Mesodermal cell (in vitro differentiated cells): ENCODE data around the gene OR4F15.
"Not testable (repeated sequence)": the region's sequence is repeated elsewhere in the genome, so short reads cannot be mapped to it uniquely, and the experiment has no call there.

Source experiments
- H3K27ac ChIP-seq: 2 replicates; pipeline ENCODE4 v1.7.0; 2013; ENCODE audit warnings: mild to moderate bottlenecking, low read depth, low read length, moderate library complexity; ENCODE audit not compliant: severe bottlenecking
- H3K36me3 ChIP-seq: 2 replicates; pipeline ENCODE4 v1.7.1; 2013; ENCODE audit warnings: mild to moderate bottlenecking, low read length, moderate library complexity; ENCODE audit not compliant: control insufficient read depth, insufficient read depth
- H3K4me1 ChIP-seq: one replicate; pipeline ENCODE4 v1.7.1; 2013; ENCODE audit warnings: mild to moderate bottlenecking, low read length; ENCODE audit not compliant: insufficient read depth, control insufficient read depth, poor library complexity, severe bottlenecking
- H3K4me3 ChIP-seq: 2 replicates; pipeline ENCODE4 v1.7.0; 2013; ENCODE audit warnings: low read length, control low read depth, mild to moderate bottlenecking; ENCODE audit not compliant: insufficient read depth, poor library complexity, severe bottlenecking; ENCODE audit errors: extremely low read depth
- H3K9me3 ChIP-seq: 2 replicates; pipeline ENCODE4 v1.7.1; 2013; ENCODE audit warnings: mild to moderate bottlenecking, low read length, moderate library complexity; ENCODE audit not compliant: control insufficient read depth
- WGBS, 2 experiments: methylation state at CpG; one replicate each; pipeline ENCODE4 v1.1.5; 2013; ENCODE audit warnings: missing lambda C conversion rate in 2 of 2; ENCODE audit not compliant: insufficient coverage in 2 of 2; 5-methylcytosine and 5-hydroxymethylcytosine counted together

Gene OR4F15

GRCh38 chr15:101781928-101782327, 30.1 kb upstream of the OR4F15 start:
- Histone ChIP-seq H3K4me3 (no peak overlapping the region), H3K36me3 (no peaks in the 10 kb centered on the region), H3K9me3 (no peaks in the 10 kb centered on the region), H3K27ac (no peak overlapping the region), H3K4me1 (no peaks in the 10 kb centered on the region)
- WGBS, 2 experiments = 80 to 90% methylated on average over 1 of the region's 9 CpGs

GRCh38 chr15:101784644-101785043, 27.4 kb upstream of the OR4F15 start:
- H3K4me3 ChIP-seq = no peak overlapping the region
- no peaks in the 10 kb centered on the region for H3K36me3 ChIP-seq
- H3K4me1 ChIP-seq = no peaks in the 10 kb centered on the region
- H3K27ac ChIP-seq = no peak overlapping the region
- H3K9me3 ChIP-seq = no peaks in the 10 kb centered on the region
- WGBS, 2 experiments = 38 to 67% methylated on average over 1 of the region's 2 CpGs

DNA sequence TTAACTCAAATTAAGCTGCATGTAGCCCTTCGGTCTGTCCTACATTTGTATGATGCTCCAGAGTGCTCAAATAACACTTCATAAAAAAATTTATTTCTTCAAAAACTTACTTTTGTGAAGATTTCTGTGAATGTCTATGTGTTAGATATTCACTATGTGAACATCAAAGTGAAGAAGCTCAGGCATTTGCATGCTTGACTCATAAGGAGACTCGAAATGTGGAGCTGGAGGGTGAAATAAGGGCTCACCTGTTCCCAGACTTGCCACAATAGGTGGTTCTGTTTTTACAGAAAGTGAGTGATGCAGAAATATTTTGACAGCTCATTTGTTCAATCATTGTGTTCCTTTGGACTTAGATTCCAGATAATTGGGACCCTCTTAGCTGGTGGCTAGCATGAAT, 25.6 kb upstream of the OR4F15 start:
- H3K36me3 ChIP-seq, H3K4me1 ChIP-seq, H3K4me3 ChIP-seq, H3K9me3 ChIP-seq, H3K27ac ChIP-seq: not testable (repeated sequence)
- 86 to 100% methylated on average over 1 to 2 of the region's 2 CpGs for WGBS, 2 experiments

DNA sequence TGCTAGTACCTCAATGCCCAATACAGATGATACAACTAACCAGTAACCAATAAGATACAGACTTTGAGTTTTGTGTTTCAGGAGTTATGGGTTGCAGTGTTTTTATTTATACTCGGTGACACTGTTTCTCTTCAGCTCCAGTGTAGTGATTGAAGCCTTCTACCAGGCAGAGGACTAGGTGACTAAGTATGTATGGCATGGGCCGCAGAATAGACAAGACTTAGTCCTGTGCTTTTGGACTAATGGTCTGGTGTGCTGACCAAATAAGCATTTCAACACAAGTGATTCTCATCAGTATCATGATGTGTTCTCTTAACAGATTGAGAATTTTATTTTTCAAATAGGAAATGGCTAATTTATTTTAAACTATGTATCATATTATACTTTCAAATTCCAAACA, 24.0 kb upstream of the OR4F15 start:
- not testable (repeated sequence) for H3K9me3 ChIP-seq, H3K27ac ChIP-seq
- WGBS, 2 experiments = no CpG with 5 or more reads among the region's 2 CpGs

DNA sequence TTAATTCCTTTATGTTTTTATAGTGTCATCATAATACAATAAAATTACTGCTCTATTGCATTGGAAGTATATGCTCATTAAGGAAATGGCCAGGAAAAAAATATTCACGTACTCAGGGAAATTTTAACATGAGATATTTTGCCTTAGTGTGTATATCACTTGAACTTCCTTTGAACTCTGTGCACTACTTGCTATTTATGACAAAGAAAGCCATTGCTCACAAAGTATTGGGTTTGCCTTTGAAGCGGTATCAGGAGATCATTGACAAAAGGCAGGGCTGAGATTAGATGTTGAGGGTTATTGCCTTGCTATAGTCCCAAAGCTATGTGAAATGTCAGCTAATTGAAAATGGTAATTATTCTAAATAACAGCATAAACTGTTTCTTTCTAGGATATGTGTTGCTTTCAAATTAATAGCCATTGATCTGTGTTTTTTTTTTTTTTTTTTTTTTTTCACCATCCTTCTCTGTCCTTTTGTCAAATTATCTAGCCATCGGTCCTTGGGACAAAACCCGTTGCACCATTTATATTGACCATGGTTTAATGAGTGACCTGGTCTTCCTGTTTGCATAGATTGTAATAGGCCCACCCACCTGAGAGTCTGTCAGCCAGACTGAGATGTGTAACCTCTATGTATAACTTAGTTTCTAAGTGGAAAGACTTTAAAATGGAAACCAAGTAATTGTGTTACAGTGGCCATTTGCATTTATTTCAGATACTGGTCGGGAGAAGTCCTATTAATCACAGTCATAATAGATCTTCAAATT, 23.3 kb upstream of the OR4F15 start:
- H3K9me3 ChIP-seq, H3K36me3 ChIP-seq, H3K4me3 ChIP-seq, H3K4me1 ChIP-seq, H3K27ac ChIP-seq: not testable (repeated sequence)
- no CpG with 5 or more reads among the region's 5 CpGs for WGBS, 2 experiments

More for the DNA sequence above, 24.0 kb upstream of the OR4F15 start:
- H3K36me3 ChIP-seq, H3K4me1 ChIP-seq, H3K4me3 ChIP-seq: not testable (repeated sequence)

GRCh38 chr15:101790748-101791147, 21.3 kb upstream of the OR4F15 start:
- not testable (repeated sequence) for H3K36me3 ChIP-seq, H3K27ac ChIP-seq, H3K9me3 ChIP-seq, H3K4me3 ChIP-seq
- H3K4me1 ChIP-seq = peaks cover 12% of the 10 kb centered on the region
- no CpG with 5 or more reads among the region's 4 CpGs for WGBS, 2 experiments

DNA sequence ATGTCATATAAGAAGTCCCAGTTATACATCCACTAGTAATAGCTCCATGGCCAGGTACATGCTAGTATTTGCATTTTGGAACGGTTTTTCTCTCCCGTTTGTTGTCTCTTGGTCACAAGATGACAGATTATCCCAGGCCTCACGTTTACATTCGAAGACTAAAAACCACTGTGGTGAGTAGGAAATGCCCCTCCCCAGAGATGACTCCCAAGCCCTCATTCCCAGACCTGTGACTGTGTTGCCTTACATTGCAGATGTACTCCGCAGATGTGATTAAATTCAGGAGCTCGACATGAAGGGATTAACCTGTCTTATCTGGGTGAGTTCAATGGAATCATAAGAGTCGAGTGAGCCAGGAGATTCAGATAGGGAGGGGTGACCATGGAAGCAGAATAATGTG, 18.0 kb upstream of the OR4F15 start:
- H3K4me3 ChIP-seq, H3K36me3 ChIP-seq, H3K27ac ChIP-seq, H3K9me3 ChIP-seq: not testable (repeated sequence)
- WGBS, 2 experiments = 81 to 85% methylated on average over 5 to 7 of the region's 7 CpGs
- H3K4me1 ChIP-seq = peaks cover 12% of the 10 kb centered on the region

DNA sequence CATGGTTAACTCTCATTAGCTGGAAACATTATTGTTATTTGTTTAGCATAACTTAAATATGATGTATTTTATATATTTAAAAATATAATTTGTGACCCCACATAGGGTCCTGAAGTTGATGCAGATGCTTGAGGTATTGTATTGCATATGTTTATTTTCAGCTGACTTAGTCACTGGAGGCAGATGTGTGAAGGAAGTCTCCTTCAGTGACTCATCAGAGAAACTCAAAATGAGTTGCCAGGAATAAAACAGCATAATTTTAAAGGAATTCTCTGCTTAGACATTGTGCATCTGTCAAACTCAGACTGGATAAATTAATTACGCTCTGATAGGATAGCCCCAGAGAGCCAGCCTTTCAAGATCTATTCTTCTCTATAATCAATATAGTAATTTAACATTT, 16.5 kb upstream of the OR4F15 start:
- WGBS, 2 experiments = 100% methylated on average over 1 of the region's 1 CpG; no CpG with 5 or more reads in 1 of the 2 experiments
- H3K4me3 ChIP-seq = no peak overlapping the region

GRCh38 chr15:101799665-101800064, 12.3 kb upstream of the OR4F15 start:
- no peak overlapping the region for H3K4me3 ChIP-seq
- whole genome bisulfite sequencing, 2 experiments = 100% methylated on average over 1 of the region's 1 CpG; no CpG with 5 or more reads in 1 of the 2 experiments
- H3K27ac ChIP-seq = no peak overlapping the region
- H3K9me3 ChIP-seq = no peaks in the 10 kb centered on the region
- H3K4me1 ChIP-seq = peaks cover 9% of the 10 kb centered on the region
- H3K36me3 ChIP-seq = no peaks in the 10 kb centered on the region

More for the DNA sequence above, 16.5 kb upstream of the OR4F15 start:
- H3K27ac ChIP-seq = no peak overlapping the region
- no peaks in the 10 kb centered on the region for H3K36me3 ChIP-seq
- H3K4me1 ChIP-seq = peaks cover 12% of the 10 kb centered on the region
- no peaks in the 10 kb centered on the region for H3K9me3 ChIP-seq

- Histone ChIP-seq H3K4me3 (no peak overlapping the region), H3K36me3 (no peaks in the 10 kb centered on the region), H3K27ac (no peak overlapping the region), H3K4me1 (no peaks in the 10 kb centered on the region), H3K9me3 (no peaks in the 10 kb centered on the region)
- no CpG with 5 or more reads among the region's 1 CpG for WGBS, 2 experiments
Measured at GRCh38 chr15:101801048-101801447, 11.0 kb upstream of the OR4F15 start.

DNA sequence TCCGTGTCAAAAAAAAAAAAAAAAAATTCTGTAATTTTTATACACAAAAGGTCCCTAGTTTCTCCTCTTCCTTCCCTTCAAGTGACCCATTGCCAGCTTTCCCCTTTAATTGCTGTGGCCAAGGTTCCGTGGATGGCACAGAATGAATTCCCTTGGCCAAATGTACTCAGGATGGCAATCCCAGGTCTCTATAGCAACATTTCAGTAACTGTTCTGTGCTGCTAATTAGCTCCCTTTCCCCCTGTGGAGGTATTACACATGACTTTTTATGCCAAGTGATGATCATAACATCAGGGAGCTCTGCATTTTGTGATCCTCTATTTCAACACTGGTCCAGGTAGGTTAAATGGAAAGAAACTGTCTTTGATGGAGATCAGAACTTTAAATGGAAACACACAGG, 8.8 kb upstream of the OR4F15 start, which contains the start of gene OR4F6:
OR4F6 (plus strand) TSS at position 301 of the 400 bp plus-strand sequence. CDS start 2,211 bp downstream, outside the sequence.
- WGBS, 2 experiments = 83 to 86% methylated on average over 1 of the region's 2 CpGs
- H3K4me1 ChIP-seq = no peaks in the 10 kb centered on the region

More for the DNA sequence above, 8.8 kb upstream of the OR4F15 start, which contains the start of gene OR4F6:
- H3K4me3 ChIP-seq = no peak within 1 kb of the TSS
- no peaks in the 10 kb centered on the region for H3K36me3 ChIP-seq
- no peak within 1 kb of the TSS for H3K27ac ChIP-seq
- H3K9me3 ChIP-seq = no peaks in the 10 kb centered on the region
